GM19452 (cell line): Measurements from ENCODE around the gene TENM3.
A peak's percentile ranks its signal among the peaks of the same experiment; 100 is the strongest.

Source experiments
- ATAC-seq: cut with Tn5 transposase; IDR thresholded peaks from one replicate; pipeline ENCODE4 v1.9.1; 2021; ENCODE audit not compliant: unreplicated experiment

The TENM3 gene

DNA sequence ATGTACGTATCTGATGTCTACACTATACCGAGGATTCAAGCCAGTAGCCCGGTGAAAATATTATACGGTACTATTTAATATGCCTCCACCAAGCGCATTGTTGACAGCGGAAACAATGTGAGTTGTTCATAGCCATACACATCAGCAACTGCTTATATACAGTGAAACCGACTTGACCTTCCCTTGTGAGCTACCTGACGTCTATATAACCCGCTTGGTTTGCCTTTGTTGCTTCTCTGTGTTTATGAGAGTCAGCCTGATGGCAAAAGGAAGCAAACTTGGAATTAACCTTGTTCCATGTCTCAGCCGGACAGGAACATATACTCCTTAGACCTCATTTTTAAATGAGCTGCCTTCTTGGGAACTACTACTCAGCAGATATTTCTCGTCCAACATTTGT lies 462.2 kb downstream of the TENM3 start:
- ATAC-seq = no peak

GRCh38 chr4:182711211-182711610 lies 468.0 kb downstream of the TENM3 start:
- no peak for ATAC-seq

DNA sequence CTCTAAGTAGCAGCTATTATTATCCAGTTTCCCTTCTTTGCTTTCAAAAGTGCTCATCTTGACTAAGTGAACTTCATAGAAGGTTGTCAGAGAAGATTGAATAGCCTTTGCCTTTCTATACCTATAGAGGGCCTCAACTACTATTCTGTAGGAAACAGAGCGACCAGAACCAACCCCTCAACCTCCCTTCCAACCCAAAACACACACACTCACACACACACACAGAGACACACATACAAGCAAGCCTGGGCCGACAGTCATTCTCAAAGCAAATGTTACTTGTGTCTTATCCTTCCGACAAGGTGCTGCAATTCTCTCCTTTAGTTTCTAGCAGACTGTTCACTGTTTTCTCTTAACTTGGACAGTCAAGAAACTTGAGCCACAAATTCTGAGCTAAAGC lies 472.3 kb downstream of the TENM3 start:
- ATAC-seq = no peak

DNA sequence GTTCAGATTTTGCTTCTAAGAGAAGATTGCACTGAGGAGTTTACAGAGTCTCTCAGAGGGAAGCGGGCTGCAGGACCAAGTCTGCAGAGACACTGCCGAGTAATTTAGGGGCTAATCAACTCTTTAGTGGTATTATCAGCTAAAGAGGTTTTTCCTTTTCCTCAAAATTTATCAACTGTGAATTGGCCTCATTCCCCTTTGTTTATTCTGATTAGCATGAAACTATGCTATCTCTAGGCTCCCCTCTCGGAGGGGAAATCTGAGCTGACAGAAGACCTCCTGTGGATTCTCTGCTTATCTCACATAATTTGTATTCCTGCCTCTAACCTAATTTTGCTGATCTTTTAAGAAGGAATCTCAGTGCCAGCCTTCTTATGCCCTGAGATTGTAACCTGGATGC lies 473.0 kb downstream of the TENM3 start:
- ATAC-seq = no peak

- ATAC-seq = peak; percentile 71
These were observed 474.8 kb downstream of the TENM3 start for GRCh38 chr4:182717788-182718583.

DNA sequence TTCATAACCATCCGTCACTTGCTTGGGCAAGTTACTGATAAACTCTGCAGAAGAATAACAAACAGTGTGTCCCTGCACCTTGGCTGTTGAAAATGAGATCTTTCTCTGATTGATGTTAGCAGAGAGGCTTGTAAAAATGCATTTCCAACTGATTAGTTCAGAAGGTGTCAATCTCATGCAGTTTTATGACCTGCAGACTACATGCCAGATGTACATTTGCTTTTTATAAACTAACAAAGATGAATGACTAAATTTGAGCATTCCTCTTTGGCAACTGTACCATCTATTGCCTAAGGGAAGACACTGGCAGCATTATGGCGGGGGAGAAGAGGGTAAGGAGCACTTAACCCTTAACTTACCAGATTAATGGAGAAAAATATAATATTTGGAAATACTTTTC lies 481.2 kb downstream of the TENM3 start:
- ATAC-seq = no peak

DNA sequence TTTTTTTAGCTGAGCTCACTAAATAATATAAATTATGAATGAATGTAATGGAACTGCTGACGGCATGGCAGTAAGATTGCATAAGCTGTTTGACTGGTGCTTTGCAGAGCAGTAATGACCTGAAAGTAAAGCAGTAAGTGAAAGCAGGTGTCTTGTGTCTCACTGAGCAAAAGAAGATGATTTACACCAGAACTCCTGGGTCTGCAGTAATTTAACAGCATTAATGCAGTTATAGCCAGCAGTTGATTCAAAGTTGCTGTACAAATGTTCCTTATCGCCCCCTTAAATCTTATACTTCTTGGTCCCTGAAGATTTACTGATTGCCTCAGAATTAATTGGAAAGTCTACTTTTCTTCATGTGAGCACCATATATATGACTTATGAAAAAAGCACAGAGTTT lies 486.3 kb downstream of the TENM3 start:
- ATAC-seq = no peak

DNA sequence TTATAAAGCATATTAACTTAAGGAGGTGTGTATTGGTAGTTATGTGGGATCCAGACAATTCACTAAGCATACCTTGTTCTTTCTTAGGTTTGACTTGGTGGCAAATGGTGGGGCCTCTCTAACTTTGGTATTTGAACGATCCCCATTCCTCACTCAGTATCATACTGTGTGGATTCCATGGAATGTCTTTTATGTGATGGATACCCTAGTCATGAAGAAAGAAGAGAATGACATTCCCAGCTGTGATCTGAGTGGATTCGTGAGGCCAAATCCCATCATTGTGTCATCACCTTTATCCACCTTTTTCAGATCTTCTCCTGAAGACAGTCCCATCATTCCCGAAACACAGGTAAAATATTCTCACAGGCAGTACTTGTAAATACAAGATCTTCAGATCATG lies 487.6 kb downstream of the TENM3 start:
- no peak for ATAC-seq

DNA sequence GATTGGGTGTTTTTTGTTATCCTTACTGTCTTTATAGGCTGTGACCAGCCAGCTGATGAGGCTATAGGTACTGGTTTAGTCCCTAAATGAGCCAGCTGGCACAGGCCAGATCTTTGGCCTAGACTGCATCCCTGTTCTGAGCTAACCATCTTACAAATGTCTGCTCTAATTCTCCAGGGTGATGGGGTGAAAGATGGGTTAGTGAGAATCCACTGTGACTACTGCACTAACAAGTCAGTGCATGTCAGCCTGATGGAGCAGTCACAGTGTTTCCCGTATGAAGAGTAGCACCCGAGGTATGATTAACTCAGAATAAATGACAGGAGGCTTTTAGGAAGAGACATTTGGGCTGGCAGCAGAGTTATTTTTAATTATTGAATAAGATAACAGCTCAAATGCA lies 493.0 kb downstream of the TENM3 start:
- no peak for ATAC-seq

DNA sequence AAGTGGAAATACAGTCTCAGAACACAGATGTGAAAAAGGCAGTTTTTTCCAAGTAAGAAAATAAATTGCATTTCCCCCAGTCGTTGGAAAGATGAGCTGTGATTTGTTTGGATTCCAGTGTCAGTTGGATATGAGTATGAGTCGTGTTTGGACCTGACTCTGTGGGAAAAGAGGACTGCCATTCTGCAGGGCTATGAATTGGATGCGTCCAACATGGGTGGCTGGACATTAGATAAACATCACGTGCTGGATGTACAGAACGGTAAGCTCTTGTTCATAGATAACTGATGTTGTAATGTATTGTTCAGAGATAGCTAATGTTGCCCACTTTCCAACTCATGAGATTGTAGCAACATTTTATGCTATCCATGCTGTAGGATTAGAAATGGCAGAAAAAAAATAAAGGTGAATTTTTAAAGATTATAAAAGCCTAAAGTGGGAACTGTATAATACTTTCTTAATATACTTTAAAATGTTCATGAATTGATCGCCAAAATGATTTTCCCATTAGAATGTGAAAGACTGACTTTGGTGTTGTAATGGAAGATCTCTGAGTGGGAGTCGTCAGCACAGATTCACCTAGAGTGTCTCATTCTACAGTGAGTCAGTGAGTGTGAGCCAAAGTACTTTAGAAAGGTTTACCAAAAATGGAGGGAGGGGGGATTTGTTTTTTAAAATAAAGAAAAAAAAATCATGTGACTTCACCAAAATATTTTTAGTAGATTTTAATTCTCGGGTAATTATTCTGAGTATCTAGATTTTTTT lies 495.3 kb downstream of the TENM3 start:
- no peak for ATAC-seq

DNA sequence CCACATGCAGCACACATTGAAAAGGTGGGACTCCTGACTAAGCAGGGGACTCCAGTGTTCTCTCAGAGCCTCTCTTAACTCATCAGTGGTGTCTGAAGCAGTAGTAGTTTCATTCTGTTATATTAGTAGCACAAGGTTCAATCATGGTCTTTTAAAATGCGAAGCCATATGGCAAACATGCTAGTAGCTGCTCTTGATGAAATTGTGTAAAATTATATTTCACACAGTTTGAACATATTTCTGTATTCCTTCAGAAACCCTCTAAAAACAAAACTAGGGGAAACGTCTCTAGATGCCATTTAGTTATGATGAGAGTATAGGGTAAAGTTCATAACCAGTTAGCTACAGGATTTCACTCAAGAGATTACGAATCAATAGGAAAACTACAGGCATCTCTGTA lies 497.1 kb downstream of the TENM3 start:
- ATAC-seq = no peak

DNA sequence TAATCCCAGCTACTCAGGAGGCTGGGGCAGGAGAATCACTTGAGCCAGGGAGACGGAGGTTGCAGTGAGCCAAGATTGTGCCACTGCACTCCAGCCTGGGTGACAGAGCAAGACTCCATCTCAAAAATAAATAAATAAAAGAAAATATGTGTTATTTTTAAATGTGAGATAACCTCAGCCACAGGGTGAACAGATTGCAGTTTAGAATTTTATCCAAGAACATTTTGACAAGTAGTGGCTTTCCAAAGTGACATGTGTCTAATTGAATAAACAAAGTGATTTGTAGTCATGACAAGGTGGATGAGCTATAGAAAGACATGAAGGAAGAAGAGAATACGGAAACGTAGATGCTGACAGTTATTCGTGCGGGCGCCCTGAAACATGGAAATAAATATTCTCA lies 497.9 kb downstream of the TENM3 start:
- ATAC-seq = no peak

- ATAC-seq = no peak
These were observed 498.7 kb downstream of the TENM3 start for GRCh38 chr4:182741914-182742313.

GRCh38 chr4:182743815-182744214 lies 500.6 kb downstream of the TENM3 start:
- ATAC-seq = no peak

DNA sequence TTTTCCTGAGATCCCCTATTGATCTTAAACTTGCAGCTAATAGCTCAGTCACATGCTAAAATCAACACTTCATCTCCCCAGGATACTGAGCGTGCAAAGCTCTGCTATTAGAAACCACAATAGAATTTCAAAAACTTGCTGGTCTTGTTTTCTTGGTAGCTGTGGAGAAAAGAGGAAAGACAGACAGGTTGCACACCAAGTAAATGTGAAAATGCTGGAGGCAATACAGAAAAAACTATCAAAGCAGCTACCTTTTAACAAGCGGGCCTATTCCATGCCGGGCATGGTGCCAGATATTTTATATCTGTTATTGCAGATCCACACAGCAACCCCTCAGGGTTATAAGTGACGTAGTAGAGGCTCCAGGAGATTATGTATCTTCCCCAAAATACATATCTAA lies 502.0 kb downstream of the TENM3 start:
- ATAC-seq = no peak

- ATAC-seq = no peak
These were observed 503.7 kb downstream of the TENM3 start for GRCh38 chr4:182746876-182747275.

GRCh38 chr4:182748283-182748682 lies 505.1 kb downstream of the TENM3 start:
- no peak for ATAC-seq

DNA sequence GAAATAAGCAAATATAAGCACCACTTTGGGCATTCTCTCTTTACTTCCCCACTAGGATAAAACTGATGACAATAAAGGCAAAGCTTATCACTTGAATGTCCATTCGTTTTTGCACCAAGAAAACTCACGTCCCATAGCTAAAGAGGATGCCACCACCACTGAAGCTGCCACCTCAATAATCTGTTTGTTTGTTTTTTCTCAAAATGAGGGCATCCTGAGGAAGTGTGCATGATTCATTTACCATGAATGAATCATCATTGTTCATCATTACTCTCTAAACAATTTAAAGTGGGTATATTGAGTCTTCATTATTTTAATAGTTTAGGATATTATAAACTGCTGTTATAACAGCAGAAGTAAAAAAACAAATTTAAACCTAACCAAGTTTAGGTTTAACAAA lies 505.7 kb downstream of the TENM3 start:
- no peak for ATAC-seq

GRCh38 chr4:182749667-182750167 lies 506.5 kb downstream of the TENM3 start:
- no peak for ATAC-seq

- ATAC-seq = no peak
These were observed 509.1 kb downstream of the TENM3 start for GRCh38 chr4:182752158-182752910.

DNA sequence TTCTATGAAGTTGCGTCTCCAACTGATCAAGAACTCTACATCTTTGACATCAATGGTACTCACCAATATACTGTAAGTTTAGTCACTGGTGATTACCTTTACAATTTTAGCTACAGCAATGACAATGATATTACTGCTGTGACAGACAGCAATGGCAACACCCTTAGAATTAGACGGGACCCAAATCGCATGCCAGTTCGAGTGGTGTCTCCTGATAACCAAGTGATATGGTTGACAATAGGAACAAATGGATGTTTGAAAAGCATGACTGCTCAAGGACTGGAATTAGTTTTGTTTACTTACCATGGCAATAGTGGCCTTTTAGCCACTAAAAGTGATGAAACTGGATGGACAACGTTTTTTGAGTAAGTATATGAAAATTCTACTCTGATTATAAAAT lies 511.7 kb downstream of the TENM3 start:
- no peak for ATAC-seq
